ENCODE data around the gene KRABD2.

- no peak for TF ChIP-seq RCOR1 (conservative IDR thresholded peaks at IDR 0.05; ENCODE audit: low read depth, low read length)
- no peak for TF ChIP-seq JUND (IDR thresholded peaks at IDR 0.05; ENCODE audit: low read depth, low read length)
- TF ChIP-seq BHLHE40 (IDR thresholded peaks at IDR 0.05; ENCODE audit: borderline replicate concordance in 1 of 2, low read depth in 2 of 2, low read length in 1 of 2) = no peak; a peak in 1 of 4 replicates
- peak; percentile 62 to 77 (median 70) for TF ChIP-seq CTCF (IDR thresholded peaks at IDR 0.05 in 2 of 3, conservative IDR thresholded peaks at IDR 0.05 in 1 of 3; ENCODE audit: control insufficient read depth in 2 of 3, extremely low read depth in 1 of 3, insufficient read depth in 1 of 3, low read depth in 3 of 3, low read length in 3 of 3)
- no peak for TF ChIP-seq SP1 (IDR thresholded peaks at IDR 0.05; ENCODE audit: low read depth, low read length)
- peak; percentile 44; the same call in 1 of the 2 replicates for TF ChIP-seq MAX (IDR thresholded peaks at IDR 0.05; ENCODE audit: low read depth, low read length)
- no peak for TF ChIP-seq CEBPB (IDR thresholded peaks at IDR 0.05; ENCODE audit: borderline replicate concordance in 1 of 2, low read depth in 2 of 2, low read length in 2 of 2)
- no peak for TF ChIP-seq KLF5 (IDR thresholded peaks at IDR 0.05; ENCODE audit: partially characterized antibody)
- TF ChIP-seq CHD2 (IDR thresholded peaks at IDR 0.05; ENCODE audit: borderline replicate concordance, low read depth, low read length) = peak; percentile 47; the same call in 1 of the 2 replicates
- TF ChIP-seq TAF1 (IDR thresholded peaks at IDR 0.05; ENCODE audit: borderline replicate concordance, low read depth, low read length) = peak; percentile 80
- no peak for TF ChIP-seq ETV6 (conservative IDR thresholded peaks at IDR 0.05 in 1 of 2, IDR thresholded peaks at IDR 0.05 in 1 of 2; ENCODE audit: borderline replicate concordance in 1 of 2, low read depth in 1 of 2)
- TF ChIP-seq IRF3 (IDR thresholded peaks at IDR 0.05) = no peak
- TF ChIP-seq TCF7 (IDR thresholded peaks at IDR 0.05; ENCODE audit: borderline replicate concordance) = no peak
- peak; percentile 92 for TF ChIP-seq POLR2A (IDR thresholded peaks at IDR 0.05; ENCODE audit: low read depth, low read length)
Observed at GRCh38 chr17:8376271-8377067, at the start of gene KRABD2.

Data from GM12878 (cell line).